NCI-H128 (cell line): ENCODE results near the gene ASB12.
"Not testable (repeated sequence)": the region's sequence is repeated elsewhere in the genome, so short reads cannot be mapped to it uniquely, and the experiment has no call there.

ENCODE experiments used
- DNase-seq: peaks from one replicate; lab custom pipeline; 2025; ENCODE audit not compliant: unreplicated experiment; lab: John Stamatoyannopoulos, UW

ASB12 gene

GRCh38 chrX:64230123-64230970, at the start of gene ASB12:
TSS of gene ASB12 (minus strand) at chrX:64230607. CDS start at chrX:64225650, 4,957 bp downstream.
- no peak for DNase-seq

- DNase-seq: no peak
Observed at GRCh38 chrX:64265265-64265664, 34.9 kb upstream of the ASB12 start.

GRCh38 chrX:64229154-64229553, 1.3 kb downstream of the ASB12 start:
- DNase-seq: no peak

GRCh38 chrX:64218023-64218422, 12.4 kb downstream of the ASB12 start:
- DNase-seq: no peak

- not testable (repeated sequence) for DNase-seq
Observed at GRCh38 chrX:64213989-64214388, 16.4 kb downstream of the ASB12 start.

- DNase-seq: no peak
Observed at GRCh38 chrX:64206556-64207162, 23.7 kb downstream of the ASB12 start.

- DNase-seq: peak; percentile 88
Observed at GRCh38 chrX:64205735-64206501, 24.5 kb downstream of the ASB12 start.

- no peak for DNase-seq
Observed at GRCh38 chrX:64205441-64205734, 25.0 kb downstream of the ASB12 start, which contains the start of gene AMER1. TSS of gene AMER1 (minus strand) at chrX:64205708. CDS start at chrX:64193286, 12,422 bp downstream.

- no peak for DNase-seq
Observed at GRCh38 chrX:64204701-64205440, 25.5 kb downstream of the ASB12 start.

- no peak for DNase-seq
Observed at GRCh38 chrX:64204252-64204651, 26.2 kb downstream of the ASB12 start.

GRCh38 chrX:64202808-64203325, 27.5 kb downstream of the ASB12 start:
- DNase-seq: no peak

- no peak for DNase-seq
Observed at GRCh38 chrX:64198036-64198435, 32.4 kb downstream of the ASB12 start.

GRCh38 chrX:64196606-64197005, 33.8 kb downstream of the ASB12 start:
- DNase-seq: no peak

GRCh38 chrX:64195862-64196261, 34.5 kb downstream of the ASB12 start:
- DNase-seq: no peak

- DNase-seq: no peak
Observed at GRCh38 chrX:64192673-64193072, 37.7 kb downstream of the ASB12 start.

- DNase-seq: no peak
Observed at GRCh38 chrX:64192040-64192439, 38.4 kb downstream of the ASB12 start.

GRCh38 chrX:64191281-64192010, 39.0 kb downstream of the ASB12 start:
- no peak for DNase-seq

- no peak for DNase-seq
Observed at GRCh38 chrX:64190136-64190740, 40.2 kb downstream of the ASB12 start.

- no peak for DNase-seq
Observed at GRCh38 chrX:64188901-64189300, 41.5 kb downstream of the ASB12 start.

- DNase-seq: no peak
Observed at GRCh38 chrX:64187762-64188150, 42.7 kb downstream of the ASB12 start.
